ENCODE results near the gene MSI2.

GRCh38 chr17:57461082-57461481 is 204.8 kb downstream of the MSI2 start:
- no peak for TF ChIP-seq FOXP1 (CRISPR knock-in tag; IDR thresholded peaks at IDR 0.05)
- no peak for TF ChIP-seq RBBP5 (IDR thresholded peaks at IDR 0.05; ENCODE audit: borderline replicate concordance, insufficient read depth, low read length, poor library complexity, severe bottlenecking)
- no peak for TF ChIP-seq SRF (CRISPR knock-in tag; IDR thresholded peaks at IDR 0.05)
- TF ChIP-seq, protein P1, sequence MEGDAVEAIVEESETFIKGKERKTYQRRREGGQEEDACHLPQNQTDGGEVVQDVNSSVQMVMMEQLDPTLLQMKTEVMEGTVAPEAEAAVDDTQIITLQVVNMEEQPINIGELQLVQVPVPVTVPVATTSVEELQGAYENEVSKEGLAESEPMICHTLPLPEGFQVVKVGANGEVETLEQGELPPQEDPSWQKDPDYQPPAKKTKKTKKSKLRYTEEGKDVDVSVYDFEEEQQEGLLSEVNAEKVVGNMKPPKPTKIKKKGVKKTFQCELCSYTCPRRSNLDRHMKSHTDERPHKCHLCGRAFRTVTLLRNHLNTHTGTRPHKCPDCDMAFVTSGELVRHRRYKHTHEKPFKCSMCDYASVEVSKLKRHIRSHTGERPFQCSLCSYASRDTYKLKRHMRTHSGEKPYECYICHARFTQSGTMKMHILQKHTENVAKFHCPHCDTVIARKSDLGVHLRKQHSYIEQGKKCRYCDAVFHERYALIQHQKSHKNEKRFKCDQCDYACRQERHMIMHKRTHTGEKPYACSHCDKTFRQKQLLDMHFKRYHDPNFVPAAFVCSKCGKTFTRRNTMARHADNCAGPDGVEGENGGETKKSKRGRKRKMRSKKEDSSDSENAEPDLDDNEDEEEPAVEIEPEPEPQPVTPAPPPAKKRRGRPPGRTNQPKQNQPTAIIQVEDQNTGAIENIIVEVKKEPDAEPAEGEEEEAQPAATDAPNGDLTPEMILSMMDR (IDR thresholded peaks at IDR 0.05 in 2 of 3, conservative IDR thresholded peaks at IDR 0.05 in 1 of 3; ENCODE audit: insufficient read depth in 2 of 3, low read depth in 1 of 3, low read length in 3 of 3): no peak
- TF ChIP-seq CHCHD3 (CRISPR knock-in tag; IDR thresholded peaks at IDR 0.05): no peak
- no peak for TF ChIP-seq CEBPB (tag; IDR thresholded peaks at IDR 0.05)
- TF ChIP-seq ZNF324 (CRISPR knock-in tag; IDR thresholded peaks at IDR 0.05): no peak
- TF ChIP-seq ZNF212 (CRISPR knock-in tag; IDR thresholded peaks at IDR 0.05): no peak
- TF ChIP-seq POLR2A (conservative IDR thresholded peaks at IDR 0.05): no peak
- TF ChIP-seq MYC (IDR thresholded peaks at IDR 0.05; ENCODE audit: low read depth, low read length): no peak
- TF ChIP-seq MYC (CRISPR knock-in tag; IDR thresholded peaks at IDR 0.05; ENCODE audit: borderline replicate concordance, low read depth): no peak
- TF ChIP-seq, protein P2, sequence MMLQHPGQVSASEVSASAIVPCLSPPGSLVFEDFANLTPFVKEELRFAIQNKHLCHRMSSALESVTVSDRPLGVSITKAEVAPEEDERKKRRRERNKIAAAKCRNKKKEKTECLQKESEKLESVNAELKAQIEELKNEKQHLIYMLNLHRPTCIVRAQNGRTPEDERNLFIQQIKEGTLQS (IDR thresholded peaks at IDR 0.05): no peak
- TF ChIP-seq, protein P2 (CRISPR knock-in tag; conservative IDR thresholded peaks at IDR 0.05): no peak
- no peak for TF ChIP-seq SIRT6 (IDR thresholded peaks at IDR 0.05; ENCODE audit: low read depth, low read length)
- TF ChIP-seq EP300 (IDR thresholded peaks at IDR 0.05; ENCODE audit: low read length): no peak
- no peak for TF ChIP-seq NR2C1 (IDR thresholded peaks at IDR 0.05)
- no peak for TF ChIP-seq NR2C1 (tag; IDR thresholded peaks at IDR 0.05)

Measured in K562 (cell line).